GM12891 (cell line): ENCODE measurements around the gene PDS5B.
A peak's percentile ranks its signal among the peaks of the same experiment; 100 is the strongest.

Experiments
- DNase-seq: peaks from one replicate; pipeline ENCODE4 v3.0.0; 2011; ENCODE audit warnings: low spot score; ENCODE audit not compliant: insufficient read length
- FAIRE-seq: peaks from 2 replicates; lab custom pipeline; 2011; peaks lifted over from hg19 to GRCh38; lab: Jason Lieb, UNC
- PAX5 ChIP-seq: IDR thresholded peaks from 2 replicates; pipeline ENCODE4 v1.6.1; 2011; ENCODE audit warnings: low read length, moderate library complexity, mild to moderate bottlenecking; ENCODE audit not compliant: insufficient read depth, severe bottlenecking
- POLR2A ChIP-seq: IDR thresholded peaks from 2 replicates; pipeline ENCODE4 v1.6.1; 2011; ENCODE audit warnings: low read depth, low read length, control low read depth
- POLR2AphosphoS5 ChIP-seq: IDR thresholded peaks from 2 replicates; pipeline ENCODE4 v1.6.1; 2011; ENCODE audit warnings: low read depth, low read length, control low read depth
- POU2F2 ChIP-seq: IDR thresholded peaks from 2 replicates; pipeline ENCODE4 v1.6.1; 2011; ENCODE audit warnings: low read depth, mild to moderate bottlenecking, control low read depth, low read length, moderate library complexity
- SPI1 ChIP-seq: IDR thresholded peaks from 2 replicates; pipeline ENCODE4 v1.6.1; 2011; ENCODE audit warnings: low read depth, low read length, control low read depth
- TAF1 ChIP-seq: IDR thresholded peaks from 2 replicates; pipeline ENCODE4 v1.6.1; 2011; ENCODE audit warnings: low read depth, low read length, control low read depth

Gene PDS5B

DNA sequence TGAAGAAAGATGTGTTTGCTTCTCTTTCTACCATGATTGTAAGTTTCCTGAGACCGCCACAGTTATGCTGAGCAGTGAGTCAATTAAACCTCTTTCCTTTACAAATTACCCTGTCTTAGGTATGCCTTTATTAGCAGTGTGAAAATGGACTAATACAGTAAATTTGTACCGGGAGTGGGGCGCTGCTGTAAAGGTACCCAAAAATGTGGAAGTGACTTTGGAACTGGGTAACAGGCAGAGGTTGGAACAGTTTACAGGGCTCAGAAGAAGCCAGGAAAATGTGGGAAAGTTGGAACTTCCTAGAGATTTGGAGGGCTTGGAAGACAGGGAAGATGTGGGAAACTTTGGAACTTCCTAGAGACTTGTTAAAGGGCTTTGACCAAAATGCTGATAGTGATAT lies 9.2 kb upstream of the PDS5B start:
- no peak for TF ChIP-seq TAF1
- FAIRE-seq (no peak), DNase-seq (no peak)

DNA sequence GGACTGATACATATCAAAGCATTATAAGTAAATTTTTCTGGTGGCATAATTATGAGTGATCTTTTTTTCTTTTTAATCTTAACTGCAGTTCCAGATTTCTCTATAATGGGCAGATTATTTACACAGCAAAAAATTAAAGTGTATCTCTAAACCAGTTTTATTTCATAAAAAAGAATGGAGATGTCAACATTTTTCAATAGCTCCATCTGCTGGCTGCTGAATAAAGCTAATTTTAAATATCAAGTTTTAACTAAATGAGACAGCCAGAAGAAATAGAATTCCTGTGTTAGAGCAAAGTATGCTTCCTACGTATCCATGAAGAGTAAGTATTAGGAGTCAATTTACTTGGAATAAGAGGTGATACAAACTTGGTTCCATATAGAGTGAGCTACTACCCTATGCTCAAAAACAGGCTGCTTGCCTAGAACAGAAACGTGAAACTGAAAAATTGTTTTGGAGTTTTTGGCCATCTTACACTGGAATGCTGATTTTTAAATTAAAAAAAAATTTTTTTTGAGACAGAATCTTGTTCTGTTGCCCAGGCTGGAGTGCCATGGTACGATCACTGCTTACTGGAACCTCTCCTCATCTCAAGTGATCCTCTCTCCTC lies 5.0 kb upstream of the PDS5B start:
- no peak for DNase-seq

GRCh38 chr13:32582281-32582680 lies 4.0 kb upstream of the PDS5B start:
- TF ChIP-seq PAX5 (no peak), SPI1 (no peak), TAF1 (no peak), POLR2AphosphoS5 (no peak)
- DNase-seq, result no peak
- no peak for FAIRE-seq

More for the DNA sequence above, 5.0 kb upstream of the PDS5B start:
- no peak for FAIRE-seq
- no peak for TF ChIP-seq POLR2AphosphoS5
- no peak for TF ChIP-seq SPI1
- no peak for TF ChIP-seq PAX5
- TF ChIP-seq TAF1, result no peak
- no peak for TF ChIP-seq POU2F2
- no peak for TF ChIP-seq POLR2A

DNA sequence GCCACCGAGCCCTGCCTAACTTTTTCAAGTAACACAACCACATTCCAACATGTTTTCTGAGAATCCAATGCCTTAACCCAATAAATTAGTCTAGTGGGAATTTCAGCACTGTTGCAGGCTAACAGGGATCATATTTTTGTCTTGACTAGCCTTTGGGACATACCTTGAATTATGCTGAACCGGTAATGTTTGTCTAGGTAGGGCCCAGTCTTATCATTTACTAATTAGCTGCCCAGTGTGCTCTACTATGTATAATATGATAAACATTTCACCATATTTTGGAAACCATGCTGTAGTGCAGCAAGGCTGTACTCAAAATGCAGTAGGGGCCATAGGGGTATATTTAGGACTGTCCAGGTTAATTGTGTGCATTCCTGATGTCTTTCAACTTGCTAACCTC lies 3.3 kb upstream of the PDS5B start:
- no peak for TF ChIP-seq SPI1
- no peak for TF ChIP-seq PAX5
- TF ChIP-seq POU2F2, result no peak
- no peak for TF ChIP-seq POLR2AphosphoS5
- no peak for TF ChIP-seq POLR2A
- no peak for TF ChIP-seq TAF1
- DNase-seq (no peak), FAIRE-seq (no peak)

DNA sequence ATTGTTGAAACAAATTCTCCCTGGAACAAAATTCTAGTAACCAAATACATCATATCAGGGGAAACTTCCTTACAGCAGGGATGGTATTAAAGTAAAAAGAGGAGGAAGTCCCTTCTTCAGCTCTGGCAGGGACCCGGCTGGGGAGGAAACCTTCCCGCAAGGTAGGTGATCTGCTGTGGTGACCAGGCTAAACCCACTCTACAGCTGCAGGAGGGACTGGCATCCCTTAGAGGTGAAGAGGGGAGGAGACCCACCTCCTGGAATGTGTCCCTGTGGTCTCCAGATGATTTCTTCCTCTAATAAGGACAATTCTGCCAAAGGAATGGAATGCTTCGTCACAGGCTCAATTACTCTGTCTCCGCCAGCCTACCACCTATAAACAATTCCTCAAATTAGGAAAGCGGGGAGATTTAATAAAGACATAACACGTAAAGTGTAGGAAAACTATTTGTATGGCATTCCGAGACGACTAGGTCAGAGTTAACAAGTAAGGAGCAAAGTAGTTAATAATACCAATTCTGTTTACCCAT lies 637 bp upstream of the PDS5B start:
- TF ChIP-seq POLR2AphosphoS5, result no peak
- FAIRE-seq, result no peak
- no peak for DNase-seq

DNA sequence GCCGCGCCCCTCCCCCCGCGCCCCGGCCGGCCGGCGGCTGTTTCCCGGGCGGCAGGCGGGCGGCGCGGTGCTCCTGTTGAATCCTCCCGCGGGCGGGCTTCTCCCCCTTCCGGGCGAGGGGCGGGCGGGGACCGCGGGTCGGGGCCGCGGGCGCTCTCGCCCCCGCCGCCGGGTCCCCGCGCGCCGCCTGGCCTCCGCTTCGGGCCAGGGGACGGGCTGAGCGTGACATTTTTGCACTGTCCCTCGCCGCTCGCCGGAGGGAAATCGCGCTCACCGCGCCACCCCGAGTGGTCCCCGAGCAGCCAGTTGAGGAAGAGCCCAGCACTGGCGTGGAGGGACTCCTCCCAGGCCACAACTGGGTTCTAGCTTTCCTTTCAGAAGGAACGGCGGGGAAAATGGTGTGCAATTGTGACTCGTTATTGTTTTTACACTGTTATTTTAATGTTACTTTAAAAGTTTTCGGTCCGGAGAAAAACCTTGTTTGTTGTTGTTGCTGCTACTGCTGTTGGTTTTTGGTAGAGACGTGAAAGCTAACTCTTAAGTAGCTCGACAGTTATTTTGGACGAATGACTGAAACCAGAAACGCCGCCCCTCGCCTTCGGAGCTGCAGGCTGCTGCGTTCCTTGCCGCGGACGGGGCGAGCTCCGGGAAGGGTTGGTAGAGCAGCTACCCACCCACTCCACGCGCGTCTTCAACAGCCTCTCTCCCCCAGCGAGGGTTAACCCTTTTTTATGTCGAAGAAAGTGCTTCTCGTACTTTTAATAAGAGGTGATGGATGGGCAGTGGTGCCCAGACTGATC lies 959 bp downstream of the PDS5B start:
- DNase-seq, result peak; percentile 37
- 0 out of 2 replicates have a peak, but pooled peaks have one; percentile 9 for TF ChIP-seq POU2F2
- no peak for TF ChIP-seq PAX5
- no peak for TF ChIP-seq POLR2AphosphoS5
- no peak for TF ChIP-seq TAF1
- FAIRE-seq, result peak; percentile 88

DNA sequence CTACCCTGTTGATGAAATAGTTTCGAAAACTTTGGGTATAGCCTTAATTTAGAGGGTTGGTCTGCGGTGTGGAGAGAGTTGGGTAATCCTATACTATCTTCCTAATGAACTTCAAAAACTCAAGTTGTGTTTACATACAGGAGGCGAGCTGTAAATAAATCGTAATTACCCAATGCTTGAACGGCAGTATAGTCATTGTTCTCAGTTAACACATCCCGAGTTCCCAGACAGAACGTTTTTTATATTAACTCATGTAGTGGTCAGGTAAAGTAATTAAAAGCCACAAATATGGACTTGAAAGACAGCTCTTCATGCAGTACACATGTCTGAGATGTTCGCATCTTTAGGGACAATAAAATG lies 1.5 kb downstream of the PDS5B start:
- TF ChIP-seq SPI1, result no peak
- no peak for TF ChIP-seq TAF1
- TF ChIP-seq POLR2A, result no peak
- TF ChIP-seq PAX5, result no peak
- no peak for TF ChIP-seq POLR2AphosphoS5
- TF ChIP-seq POU2F2, result no peak
- FAIRE-seq (no peak), DNase-seq (no peak)

DNA sequence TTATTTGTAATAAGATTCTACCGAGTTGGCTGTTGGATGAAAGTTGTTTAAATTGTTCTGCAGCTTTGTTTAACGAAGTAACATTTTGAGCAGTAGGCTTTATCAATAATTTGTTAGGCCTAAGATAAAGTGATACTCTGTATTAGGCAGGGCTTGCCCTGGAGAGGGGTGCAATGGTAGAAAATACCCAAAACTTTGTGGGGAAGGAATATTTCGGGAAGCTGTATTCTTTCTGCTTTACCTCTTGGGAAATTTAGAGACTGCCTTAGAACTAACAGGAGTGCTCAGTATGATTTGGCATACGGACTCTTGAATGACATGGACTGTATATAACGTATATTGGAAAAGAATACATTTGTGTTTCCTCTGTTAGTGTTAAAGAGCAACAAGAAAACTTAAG lies 2.5 kb downstream of the PDS5B start:
- TF ChIP-seq POU2F2, result no peak
- TF ChIP-seq PAX5, result no peak
- TF ChIP-seq POLR2A, result no peak
- no peak for TF ChIP-seq TAF1
- no peak for TF ChIP-seq SPI1
- TF ChIP-seq POLR2AphosphoS5, result no peak
- DNase-seq, result no peak
- FAIRE-seq, result peak; percentile 28

GRCh38 chr13:32589471-32589870 lies 3.2 kb downstream of the PDS5B start:
- TF ChIP-seq POLR2A, result no peak
- TF ChIP-seq SPI1, result no peak
- no peak for TF ChIP-seq PAX5
- no peak for TF ChIP-seq POLR2AphosphoS5
- TF ChIP-seq POU2F2, result no peak
- no peak for TF ChIP-seq TAF1
- FAIRE-seq (no peak), DNase-seq (no peak)

DNA sequence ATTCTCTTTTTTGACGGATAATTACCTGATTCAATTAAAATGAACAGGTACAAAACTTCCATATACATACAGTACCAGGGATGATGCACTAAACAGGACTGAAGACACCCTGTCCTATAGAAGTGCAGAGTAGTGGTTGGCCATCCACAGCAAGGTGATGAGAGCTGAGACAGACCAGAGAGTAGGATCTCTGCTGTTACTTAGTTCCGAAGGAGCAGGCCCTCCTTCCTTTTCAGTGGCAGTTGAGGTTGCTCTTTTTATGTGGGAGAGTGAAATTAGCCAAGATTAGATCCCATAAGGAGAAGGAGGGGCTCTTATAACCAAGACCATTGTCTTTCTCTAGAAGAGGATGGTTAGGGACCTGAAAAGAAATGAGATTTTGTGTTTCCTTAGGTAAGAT lies 4.0 kb downstream of the PDS5B start:
- TF ChIP-seq POU2F2 (no peak), TAF1 (no peak), POLR2A (no peak), POLR2AphosphoS5 (no peak), PAX5 (no peak), SPI1 (no peak)
- FAIRE-seq, result peak; percentile 45

More for the DNA sequence above, 4.0 kb downstream of the PDS5B start:
- DNase-seq, result no peak
